Measurements from ENCODE around the gene STEEP1.
"Not testable (repeated sequence)": the region's sequence is repeated elsewhere in the genome, so short reads cannot be mapped to it uniquely, and the experiment has no call there.

STEEP1 gene

GRCh38 chrX:119529345-119530276, 35.6 kb downstream of the STEEP1 start:
- no peak for DNase-seq (ENCODE audit: low spot score)

DNA sequence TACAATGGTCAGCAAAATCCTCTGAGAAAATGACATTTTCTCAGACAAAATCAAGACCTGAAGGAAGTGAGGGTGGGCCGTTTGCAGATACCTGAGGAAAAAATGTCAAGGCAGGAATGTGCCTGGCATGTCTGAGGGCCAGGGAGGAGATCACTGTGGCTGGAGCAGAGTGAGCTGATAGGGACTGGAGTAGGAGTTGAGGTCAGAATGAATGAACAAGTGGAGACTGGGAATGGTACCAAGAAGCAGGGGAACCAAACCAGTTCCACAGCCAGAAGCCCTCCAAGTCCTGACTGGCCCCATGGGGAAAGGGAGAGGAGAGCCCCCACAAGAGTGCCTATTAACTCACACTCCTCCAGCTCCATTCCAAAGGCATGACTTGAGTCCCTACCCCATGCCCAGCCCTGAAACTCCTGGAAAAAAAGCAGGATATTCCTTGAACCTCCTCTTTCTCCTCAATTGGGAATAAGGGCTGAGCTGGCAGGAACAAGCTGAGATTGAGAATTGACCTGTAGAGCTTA, 41.5 kb downstream of the STEEP1 start:
- DNase-seq (ENCODE audit: low spot score): no peak

- DNase-seq (ENCODE audit: low spot score): no peak
Observed at GRCh38 chrX:119521246-119521645, 44.0 kb downstream of the STEEP1 start.

DNA sequence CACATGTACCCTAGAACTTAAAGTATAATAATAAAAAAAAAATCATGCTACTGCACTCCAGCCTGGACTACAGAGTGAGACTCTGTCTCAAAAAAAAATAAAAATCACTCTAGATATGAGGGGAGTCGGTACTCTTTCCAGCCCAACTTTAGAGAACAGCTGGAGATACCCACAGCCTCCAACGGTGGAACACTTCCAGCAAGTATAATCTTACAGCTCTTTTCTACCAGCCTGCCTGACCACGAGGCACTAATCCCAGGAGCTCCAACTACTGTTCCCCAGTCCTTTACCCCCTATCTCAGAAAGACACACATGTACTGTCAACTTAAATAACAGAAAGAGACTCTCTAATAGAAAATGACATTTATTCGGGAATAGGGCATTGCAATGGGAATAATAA, 46.8 kb downstream of the STEEP1 start:
- DNase-seq (ENCODE audit: low spot score): no peak

- peak; percentile 65 for DNase-seq (ENCODE audit: low spot score)
Observed at GRCh38 chrX:119516157-119516702, 49.0 kb downstream of the STEEP1 start.

DNA sequence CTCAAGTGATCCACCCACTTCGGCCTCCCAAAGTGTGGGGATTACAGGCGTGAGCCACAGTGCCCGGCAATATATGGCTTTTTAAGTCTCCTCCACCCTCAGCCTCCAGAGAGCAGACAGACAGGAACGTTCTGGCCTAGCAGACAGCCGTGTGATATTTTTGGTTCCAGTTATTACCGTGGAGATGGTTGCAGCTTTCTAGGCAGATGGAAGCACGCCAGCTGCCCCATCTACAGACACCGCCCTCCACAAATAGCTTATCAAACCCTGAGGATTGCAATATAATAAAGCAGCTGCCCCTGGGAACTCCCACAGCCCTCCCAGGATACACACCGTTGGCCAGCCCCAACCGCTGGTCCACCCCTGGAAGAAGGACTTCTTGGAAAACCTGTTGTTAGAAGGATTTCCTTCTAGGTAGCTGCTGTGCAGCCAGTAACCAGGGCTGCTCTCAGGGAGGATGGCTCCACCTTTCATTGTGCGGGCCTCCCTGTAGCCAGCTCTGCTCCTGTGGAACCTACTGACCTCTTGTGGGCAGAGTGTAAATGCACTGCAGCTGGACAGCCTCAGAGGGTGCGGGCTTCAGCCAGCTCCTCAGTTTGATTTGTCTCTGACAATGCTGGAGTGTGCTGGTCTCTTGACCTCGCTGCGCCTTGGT, 52.9 kb downstream of the STEEP1 start:
- peak; percentile 27 for DNase-seq (ENCODE audit: low spot score)

GRCh38 chrX:119507206-119507605, 58.0 kb downstream of the STEEP1 start:
- no peak for DNase-seq (ENCODE audit: low spot score)

- no peak for DNase-seq (ENCODE audit: low spot score)
Observed at GRCh38 chrX:119505945-119506344, 59.3 kb downstream of the STEEP1 start.

DNA sequence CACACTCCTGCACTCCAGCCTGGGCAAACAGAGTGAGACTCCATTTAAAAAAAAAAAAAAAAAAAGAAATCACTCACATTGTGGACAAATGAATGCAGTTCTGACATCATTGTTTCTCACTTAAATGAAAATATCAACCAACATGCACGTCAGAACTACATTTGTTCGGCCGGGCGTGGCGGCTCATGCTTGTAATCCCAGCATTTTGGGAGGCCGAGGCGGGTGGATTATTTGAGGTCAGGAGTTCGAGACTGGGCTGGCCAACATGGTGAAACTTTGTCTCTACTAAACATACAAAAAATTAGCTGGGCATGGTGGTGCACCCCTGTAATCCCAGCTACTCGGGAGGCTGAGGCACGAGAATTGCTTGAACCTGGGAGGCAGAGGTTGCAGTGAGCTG, 60.1 kb downstream of the STEEP1 start:
- DNase-seq (ENCODE audit: low spot score): not testable (repeated sequence)

DNA sequence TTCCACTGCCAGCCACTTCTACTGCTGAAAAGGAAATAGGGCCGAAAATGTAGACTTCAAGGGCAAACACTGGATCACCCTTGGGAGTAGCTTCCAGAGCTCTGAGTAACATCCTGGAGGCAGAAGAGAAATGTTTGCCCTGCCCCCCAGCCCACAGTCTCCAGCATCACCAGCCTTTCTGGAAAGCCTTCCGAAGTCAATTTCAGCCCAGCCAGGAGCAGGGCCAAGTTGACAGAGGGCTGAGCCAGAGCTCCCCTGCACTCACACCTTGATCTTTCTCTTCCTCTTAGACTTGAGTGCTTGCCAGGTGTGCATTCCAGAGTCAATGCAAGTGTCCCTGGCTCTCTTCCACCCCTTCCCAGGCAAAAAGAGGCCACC, 61.7 kb downstream of the STEEP1 start:
- no peak for DNase-seq (ENCODE audit: low spot score)

GRCh38 chrX:119502727-119503483, 62.3 kb downstream of the STEEP1 start:
- no peak for DNase-seq (ENCODE audit: low spot score)

DNA sequence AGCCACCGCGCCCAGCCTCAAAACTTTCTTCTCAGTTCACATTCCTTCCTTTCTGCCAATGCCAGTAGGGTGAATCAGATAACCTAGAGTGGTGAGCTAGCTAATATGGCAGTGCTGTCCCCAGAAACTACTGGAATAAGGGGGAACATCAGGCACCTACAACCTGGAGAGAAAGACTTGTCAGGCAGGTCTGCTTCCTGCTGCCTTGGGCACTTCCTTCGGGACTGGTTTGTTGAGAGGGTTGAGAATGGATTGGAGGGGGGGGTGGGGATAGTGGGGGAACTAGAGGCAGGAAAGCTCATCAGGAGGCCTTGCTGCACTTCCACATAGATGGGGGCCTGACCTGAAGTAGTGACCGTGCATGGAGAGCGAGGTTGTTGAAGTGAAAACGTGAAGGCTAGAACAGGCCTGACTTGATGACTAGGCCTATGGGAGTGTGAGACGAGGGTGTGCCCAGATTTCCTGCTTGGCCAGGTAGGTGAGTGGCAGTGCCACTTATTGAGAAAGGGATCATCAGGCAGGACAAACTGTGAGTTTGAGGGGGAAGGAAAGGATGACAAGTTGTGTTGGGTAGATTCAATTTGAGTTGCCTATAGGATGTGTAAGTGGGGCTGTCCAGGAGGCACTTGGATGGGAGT, 63.6 kb downstream of the STEEP1 start:
- no peak for DNase-seq (ENCODE audit: low spot score)

- no peak for DNase-seq (ENCODE audit: low spot score)
Observed at GRCh38 chrX:119500061-119500800, 65.0 kb downstream of the STEEP1 start.

GRCh38 chrX:119497185-119497584, 68.0 kb downstream of the STEEP1 start:
- no peak for DNase-seq (ENCODE audit: low spot score)

DNA sequence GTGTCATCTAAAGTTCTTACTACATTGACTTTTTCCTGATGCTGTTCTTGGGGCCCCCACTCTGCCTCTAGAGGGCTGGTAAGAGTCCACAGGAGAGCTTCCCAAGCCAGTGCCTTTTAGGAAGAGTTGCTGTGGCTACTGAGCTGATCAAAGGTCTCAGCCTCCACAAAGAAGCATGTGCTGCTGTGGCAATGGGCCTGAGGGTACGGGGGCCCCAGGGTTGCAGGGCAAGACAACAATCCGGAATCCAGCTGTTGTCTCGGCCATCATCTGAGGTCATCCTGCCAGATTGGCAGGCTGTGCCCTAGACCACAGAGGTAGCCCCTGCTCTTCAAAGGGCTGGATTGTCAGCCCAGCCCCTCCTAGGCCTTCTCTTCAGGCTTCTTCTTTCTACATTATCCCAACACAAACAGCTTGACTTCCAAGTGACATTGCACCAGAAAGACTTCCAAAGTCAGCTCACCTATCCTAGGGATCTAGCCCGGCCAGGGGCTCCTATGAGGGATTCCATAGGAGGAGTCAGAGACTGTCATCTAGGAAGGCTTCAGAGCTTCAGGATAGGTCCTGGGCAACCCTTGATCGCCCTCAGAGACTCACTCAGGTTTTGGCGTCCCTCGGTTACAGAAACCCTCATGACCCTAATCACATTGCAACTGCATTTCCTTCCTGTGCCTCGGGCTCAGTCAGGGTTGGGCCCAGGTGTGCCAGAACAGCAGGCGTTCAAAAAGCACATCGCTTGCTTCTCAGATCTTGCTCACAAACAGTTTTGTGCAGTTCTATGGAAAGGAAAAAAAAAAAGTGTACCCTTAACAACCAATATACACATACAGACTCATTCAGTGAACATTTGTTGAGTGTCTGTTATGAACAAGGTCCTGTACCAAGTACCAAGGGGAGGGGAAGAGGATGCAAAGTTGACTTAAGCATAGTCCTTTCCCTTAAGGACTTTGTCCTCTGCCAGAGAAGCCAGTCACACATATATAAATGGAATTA, 69.2 kb downstream of the STEEP1 start:
- no peak for DNase-seq (ENCODE audit: low spot score)

- not testable (repeated sequence) for DNase-seq (ENCODE audit: low spot score)
Observed at GRCh38 chrX:119493851-119494495, 71.2 kb downstream of the STEEP1 start.

DNA sequence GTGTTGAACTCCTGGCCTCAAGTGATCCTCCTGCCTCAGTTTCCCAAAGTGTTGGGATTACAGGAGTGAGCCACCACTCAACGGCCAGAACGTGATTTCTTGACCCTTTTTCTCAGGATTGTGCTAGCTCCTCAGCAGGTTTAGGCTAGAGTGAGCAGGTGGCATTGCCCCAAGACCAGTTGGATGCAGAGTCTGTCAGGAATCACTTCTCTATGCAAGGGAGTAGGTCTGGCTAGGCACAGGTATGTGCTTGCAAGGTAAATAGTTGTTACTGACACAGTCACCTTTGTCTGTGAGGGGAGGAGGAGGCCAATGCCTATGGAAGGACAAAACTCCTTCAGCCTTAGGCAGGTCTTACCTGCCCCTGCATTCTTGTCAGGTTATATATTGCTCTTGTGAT, 72.7 kb downstream of the STEEP1 start:
- no peak for DNase-seq (ENCODE audit: low spot score)

DNA sequence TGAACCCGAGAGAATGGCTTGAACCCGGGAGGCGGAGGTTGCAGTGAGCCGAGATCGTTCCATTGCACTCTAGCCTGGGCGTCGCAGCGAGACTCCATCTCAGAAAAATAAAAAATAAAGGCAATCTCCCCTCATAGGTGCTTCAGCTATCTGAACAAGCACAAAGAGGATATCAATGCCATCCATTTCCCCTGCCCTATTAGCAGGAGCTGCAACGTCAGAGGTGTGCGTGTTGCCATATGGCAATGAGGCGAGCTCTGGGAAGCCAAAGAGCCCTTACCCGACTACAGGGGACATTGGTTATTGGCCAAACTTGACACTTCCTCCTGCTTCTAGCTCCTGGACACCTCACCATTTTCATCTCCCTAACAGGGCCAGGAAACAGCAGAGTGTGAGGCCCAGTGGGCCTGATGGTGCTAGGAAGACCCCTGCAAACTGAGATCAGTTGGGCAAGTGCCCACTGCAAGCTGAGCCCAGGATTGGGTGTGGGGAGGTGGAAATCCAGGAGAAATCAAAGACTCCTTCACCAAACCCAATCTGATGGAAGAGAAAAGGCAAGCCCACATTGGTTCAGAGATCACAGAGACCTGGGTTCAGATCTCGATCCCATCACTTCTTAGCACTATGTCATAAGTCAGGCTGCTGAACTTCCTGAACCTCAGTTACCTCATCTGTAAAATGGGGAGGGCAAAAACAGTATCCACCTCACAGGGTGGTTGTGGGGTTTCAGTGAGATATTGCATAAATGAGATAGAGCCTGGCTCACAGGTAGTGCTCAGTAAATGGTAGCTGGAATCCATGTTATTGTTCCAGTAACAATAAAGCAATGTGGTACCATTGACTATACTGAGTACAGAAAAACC, 75.8 kb downstream of the STEEP1 start:
- DNase-seq (ENCODE audit: low spot score): no peak

Measured in hematopoietic multipotent progenitor cell treated with erythropoietin and hydrocortisone succinate and interleukin-3 and kit ligand, for 15 days (in vitro differentiated cells).